Measurements from ENCODE around the gene MYH9.
"Not testable (repeated sequence)": the region's sequence is repeated elsewhere in the genome, so short reads cannot be mapped to it uniquely, and the experiment has no call there.

Gene MYH9

GRCh38 chr22:36261675-36262074 is 126.1 kb downstream of the MYH9 start:
- not testable (repeated sequence) for DNase-seq

- DNase-seq = no peak
Observed at GRCh38 chr22:36259615-36260300, 128.0 kb downstream of the MYH9 start.

- peak; percentile 55 for DNase-seq
Observed at GRCh38 chr22:36258701-36259614, 128.8 kb downstream of the MYH9 start.

- no peak for DNase-seq
Observed at GRCh38 chr22:36257948-36258670, 129.7 kb downstream of the MYH9 start.

- no peak for DNase-seq
Observed at GRCh38 chr22:36257308-36257707, 130.5 kb downstream of the MYH9 start.

- DNase-seq = no peak
Observed at GRCh38 chr22:36256478-36256877, 131.3 kb downstream of the MYH9 start.

GRCh38 chr22:36255572-36255971 is 132.2 kb downstream of the MYH9 start:
- DNase-seq = not testable (repeated sequence)

- no peak for DNase-seq
Observed at GRCh38 chr22:36253523-36254490, 134.0 kb downstream of the MYH9 start.

- no peak for DNase-seq
Observed at GRCh38 chr22:36252754-36253522, 134.8 kb downstream of the MYH9 start, which contains the start of gene APOL1. Gene APOL1, plus strand, starts transcription at chr22:36253133. Its CDS starts 1,823 bp downstream, at chr22:36254956.

- not testable (repeated sequence) for DNase-seq
Observed at GRCh38 chr22:36251979-36252608, 135.7 kb downstream of the MYH9 start.

- not testable (repeated sequence) for DNase-seq
Observed at GRCh38 chr22:36250292-36250960, 137.3 kb downstream of the MYH9 start.

GRCh38 chr22:36249160-36249559 is 138.6 kb downstream of the MYH9 start:
- no peak for DNase-seq

- DNase-seq = no peak
Observed at GRCh38 chr22:36247955-36248354, 139.8 kb downstream of the MYH9 start.

GRCh38 chr22:36246718-36247117 is 141.0 kb downstream of the MYH9 start:
- no peak for DNase-seq

GRCh38 chr22:36245805-36246356 is 141.9 kb downstream of the MYH9 start:
- no peak for DNase-seq

- peak; percentile 73 for DNase-seq
Observed at GRCh38 chr22:36244522-36245391, 143.0 kb downstream of the MYH9 start.

GRCh38 chr22:36243986-36244385 is 143.8 kb downstream of the MYH9 start:
- no peak for DNase-seq

GRCh38 chr22:36239401-36240171 is 148.2 kb downstream of the MYH9 start, which contains the start of gene APOL2:
Gene APOL2, minus strand, starts transcription at chr22:36239527. Its CDS starts 6,365 bp downstream, at chr22:36233162.
- DNase-seq = peak; percentile 94
